DOHH2 (cell line): Measurements from ENCODE around the gene PAK2.

Experiments used
- H3F3A ChIP-seq: fragments of 200-600 bp; sonication (generic), shearing (Covaris generic); 2 replicates; pipeline ENCODE4 v1.6.0; 2016; ENCODE audit warnings: antibody characterized with exemption, mild to moderate bottlenecking; ENCODE audit not compliant: control insufficient read depth, insufficient read depth
- H3K27ac ChIP-seq: fragments of 200-600 bp; sonication (generic); 2 replicates; pipeline ENCODE4 v1.5.1; 2014; ENCODE audit warnings: low read depth, mild to moderate bottlenecking, low read length, moderate library complexity
- H3K27me3 ChIP-seq: fragments of 200-600 bp; sonication (generic); 2 replicates; pipeline ENCODE4 v1.6.1; 2014; ENCODE audit warnings: mild to moderate bottlenecking, low read length, mixed read lengths; ENCODE audit not compliant: control insufficient read depth
- H3K36me3 ChIP-seq: fragments of 200-600 bp; sonication (generic); 2 replicates; pipeline ENCODE4 v1.6.1; 2014; ENCODE audit warnings: mild to moderate bottlenecking, low read length, moderate library complexity, mixed read lengths; ENCODE audit not compliant: control insufficient read depth
- H3K4me1 ChIP-seq: fragments of 200-600 bp; sonication (generic); 2 replicates; pipeline ENCODE4 v1.6.1; 2014; ENCODE audit warnings: mild to moderate bottlenecking, low read length, mixed read lengths; ENCODE audit not compliant: control insufficient read depth
- H3K4me2 ChIP-seq: fragments of 200-600 bp; sonication (generic); 2 replicates; pipeline ENCODE4 v1.6.0; 2014; ENCODE audit warnings: mild to moderate bottlenecking, low read length, moderate library complexity
- H3K4me3 ChIP-seq: fragments of 200-600 bp; sonication (generic); 2 replicates; pipeline ENCODE4 v1.5.1; 2014; ENCODE audit warnings: mild to moderate bottlenecking, low read length, mixed read lengths
- H3K79me2 ChIP-seq: fragments of 200-600 bp; sonication (generic); 2 replicates; pipeline ENCODE4 v1.6.1; 2014; ENCODE audit warnings: mild to moderate bottlenecking, low read length, mixed read lengths; ENCODE audit not compliant: control insufficient read depth
- H3K9me2 ChIP-seq: fragments of 200-600 bp; sonication (generic); replicated peaks from 2 replicates; pipeline ENCODE4 v1.6.1; 2014; ENCODE audit warnings: mild to moderate bottlenecking, low read length, mixed read lengths; ENCODE audit not compliant: control insufficient read depth
- H3K9me3 ChIP-seq: fragments of 200-600 bp; sonication (generic); 2 replicates; pipeline ENCODE4 v1.6.1; 2014; ENCODE audit warnings: antibody characterized with exemption, low read length, mixed read lengths; ENCODE audit not compliant: control insufficient read depth, insufficient read depth
- H4K20me1 ChIP-seq: fragments of 200-600 bp; sonication (generic); 2 replicates; pipeline ENCODE4 v1.6.0; 2014; ENCODE audit warnings: low read depth, mild to moderate bottlenecking, antibody characterized with exemption, low read length, moderate library complexity; ENCODE audit not compliant: control insufficient read depth, insufficient read depth
- EZH2phosphoT487 ChIP-seq: fragments of 200-600 bp; sonication (generic); IDR thresholded peaks from 2 replicates; pipeline ENCODE4 v1.6.1; 2017; ENCODE audit warnings: borderline replicate concordance, mild to moderate bottlenecking, antibody characterized with exemption, low read length, moderate library complexity, mixed read lengths
- TF ChIP-seq, protein P1 (sequence below): fragments of 200-600 bp; sonication (generic); IDR thresholded peaks from one replicate; pipeline ENCODE4 v1.5.1; 2014; ENCODE audit warnings: antibody characterized with exemption, mild to moderate bottlenecking, low read depth, low read length; ENCODE audit not compliant: poor library complexity, severe bottlenecking

The PAK2 gene

GRCh38 chr3:196736670-196737374 lies 2.8 kb upstream of the PAK2 start:
- Histone ChIP-seq H4K20me1 (no peaks in the 10 kb centered on the region), H3K9me3 (no peaks in the 10 kb centered on the region), H3K36me3 (peaks cover 36% of the 10 kb centered on the region), H3K27ac (no peak overlapping the region), H3F3A (no peaks in the 10 kb centered on the region; the same call in 1 of the 2 replicates), H3K4me3 (no peak overlapping the region), H3K4me1 (peaks cover 12% of the 10 kb centered on the region), H3K9me2 (no peaks in the 10 kb centered on the region), H3K79me2 (peaks cover 24% of the 10 kb centered on the region), H3K4me2 (no peak overlapping the region), H3K27me3 (no peaks in the 10 kb centered on the region)
- TF ChIP-seq EZH2phosphoT487: no peak
- TF ChIP-seq, protein P1, sequence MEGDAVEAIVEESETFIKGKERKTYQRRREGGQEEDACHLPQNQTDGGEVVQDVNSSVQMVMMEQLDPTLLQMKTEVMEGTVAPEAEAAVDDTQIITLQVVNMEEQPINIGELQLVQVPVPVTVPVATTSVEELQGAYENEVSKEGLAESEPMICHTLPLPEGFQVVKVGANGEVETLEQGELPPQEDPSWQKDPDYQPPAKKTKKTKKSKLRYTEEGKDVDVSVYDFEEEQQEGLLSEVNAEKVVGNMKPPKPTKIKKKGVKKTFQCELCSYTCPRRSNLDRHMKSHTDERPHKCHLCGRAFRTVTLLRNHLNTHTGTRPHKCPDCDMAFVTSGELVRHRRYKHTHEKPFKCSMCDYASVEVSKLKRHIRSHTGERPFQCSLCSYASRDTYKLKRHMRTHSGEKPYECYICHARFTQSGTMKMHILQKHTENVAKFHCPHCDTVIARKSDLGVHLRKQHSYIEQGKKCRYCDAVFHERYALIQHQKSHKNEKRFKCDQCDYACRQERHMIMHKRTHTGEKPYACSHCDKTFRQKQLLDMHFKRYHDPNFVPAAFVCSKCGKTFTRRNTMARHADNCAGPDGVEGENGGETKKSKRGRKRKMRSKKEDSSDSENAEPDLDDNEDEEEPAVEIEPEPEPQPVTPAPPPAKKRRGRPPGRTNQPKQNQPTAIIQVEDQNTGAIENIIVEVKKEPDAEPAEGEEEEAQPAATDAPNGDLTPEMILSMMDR: no peak

DNA sequence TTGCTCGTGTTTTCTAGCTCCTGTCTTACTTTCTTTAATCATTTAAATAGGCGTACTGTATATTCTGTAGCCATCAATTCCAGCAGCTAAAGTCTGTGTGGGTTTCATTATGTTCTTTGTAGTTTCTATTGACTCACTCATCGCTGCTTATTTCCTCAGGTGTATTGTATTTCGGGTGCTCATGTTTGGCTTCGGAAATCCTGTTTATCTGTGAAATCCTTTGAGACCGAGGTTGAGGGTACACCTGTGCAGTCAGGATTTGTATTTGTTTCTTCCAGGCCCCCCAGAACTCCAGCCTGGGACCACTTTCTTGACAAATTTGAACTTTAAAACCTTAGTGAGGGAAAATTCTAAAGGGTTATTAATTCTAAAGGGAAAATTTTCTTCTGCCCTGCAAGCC lies 2.0 kb upstream of the PAK2 start:
- Histone ChIP-seq H3K4me3 (no peak overlapping the region), H3K27ac (no peak overlapping the region), H3K4me1 (peaks cover 13% of the 10 kb centered on the region), H3F3A (no peaks in the 10 kb centered on the region; the same call in 1 of the 2 replicates), H3K9me3 (no peaks in the 10 kb centered on the region), H4K20me1 (no peaks in the 10 kb centered on the region), H3K4me2 (no peak overlapping the region), H3K79me2 (peaks cover 32% of the 10 kb centered on the region), H3K27me3 (no peaks in the 10 kb centered on the region), H3K9me2 (no peaks in the 10 kb centered on the region), H3K36me3 (peaks cover 33% of the 10 kb centered on the region)
- TF ChIP-seq, protein P1: no peak
- no peak for TF ChIP-seq EZH2phosphoT487

GRCh38 chr3:196740481-196741248 lies 1.0 kb downstream of the PAK2 start:
- TF ChIP-seq, protein P1: no peak
- TF ChIP-seq EZH2phosphoT487: no peak
- H3K27ac ChIP-seq: peak overlapping the region; percentile 73
- peaks cover 62% of the 10 kb centered on the region for H3K79me2 ChIP-seq
- H3K27me3 ChIP-seq: no peaks in the 10 kb centered on the region
- H3K36me3 ChIP-seq: peaks cover 33% of the 10 kb centered on the region
- H3K4me2 ChIP-seq: peak overlapping the region; percentile 78
- peaks cover 18% of the 10 kb centered on the region for H3K4me1 ChIP-seq
- no peaks in the 10 kb centered on the region for H3K9me3 ChIP-seq
- no peaks in the 10 kb centered on the region; the same call in 1 of the 2 replicates for H3F3A ChIP-seq
- no peaks in the 10 kb centered on the region for H4K20me1 ChIP-seq
- no peaks in the 10 kb centered on the region for H3K9me2 ChIP-seq
- peak overlapping the region; percentile 94 for H3K4me3 ChIP-seq
